Fibroblast of skin of abdomen (primary cell): ENCODE data around the gene WEE1.

Experiments
- DNase-seq: peaks from one replicate; pipeline ENCODE4 v3.0.0-alpha.2; 2013

The WEE1 gene

DNA sequence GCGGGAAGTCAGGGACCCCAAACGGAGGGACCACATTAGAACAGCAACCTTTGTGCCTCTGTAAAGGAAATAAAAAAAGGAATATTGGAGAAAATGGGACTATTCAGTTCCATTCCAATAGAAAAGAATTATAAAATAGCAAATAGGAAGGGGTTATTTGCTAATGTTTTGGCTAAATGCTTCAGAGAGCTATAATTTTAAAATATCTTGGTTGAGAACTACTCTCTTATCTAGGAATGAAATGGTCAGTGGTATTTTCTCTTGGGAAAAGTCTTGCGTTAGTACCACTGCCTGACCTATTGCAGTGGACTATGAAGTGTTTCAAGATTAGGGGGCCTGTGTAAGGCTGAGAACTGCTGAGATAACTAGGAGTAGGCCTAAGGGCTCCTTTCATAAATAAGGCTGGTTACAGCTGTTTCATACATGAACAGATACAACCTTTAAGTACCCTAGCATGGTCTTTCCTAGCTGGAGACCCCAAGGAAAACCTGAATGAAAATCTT lies 6.9 kb upstream of the WEE1 start:
- peak; percentile 43 for DNase-seq

DNA sequence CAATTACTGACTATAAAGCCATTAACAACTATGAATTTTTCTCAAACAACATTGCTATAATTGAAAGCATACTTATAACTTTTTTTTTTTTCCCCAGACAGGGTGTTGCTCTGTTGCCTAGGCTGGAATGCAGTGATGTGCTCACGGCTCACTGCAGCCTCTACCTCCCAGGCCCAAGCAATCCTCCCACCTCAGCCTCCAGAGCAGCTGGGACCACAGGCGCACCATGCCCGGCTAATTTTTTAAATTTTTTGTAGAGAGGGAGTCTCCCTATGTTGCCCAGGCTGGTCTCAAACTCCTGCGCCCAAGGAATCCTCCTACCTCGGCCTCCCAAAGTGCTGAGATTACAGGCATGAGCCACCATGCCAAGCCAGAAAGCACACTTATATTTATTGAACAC lies 6.1 kb upstream of the WEE1 start:
- no peak for DNase-seq

- no peak for DNase-seq
Measured at GRCh38 chr11:9568161-9568853, 5.2 kb upstream of the WEE1 start.

GRCh38 chr11:9568854-9569587 lies 4.4 kb upstream of the WEE1 start:
- peak; percentile 83 for DNase-seq

DNA sequence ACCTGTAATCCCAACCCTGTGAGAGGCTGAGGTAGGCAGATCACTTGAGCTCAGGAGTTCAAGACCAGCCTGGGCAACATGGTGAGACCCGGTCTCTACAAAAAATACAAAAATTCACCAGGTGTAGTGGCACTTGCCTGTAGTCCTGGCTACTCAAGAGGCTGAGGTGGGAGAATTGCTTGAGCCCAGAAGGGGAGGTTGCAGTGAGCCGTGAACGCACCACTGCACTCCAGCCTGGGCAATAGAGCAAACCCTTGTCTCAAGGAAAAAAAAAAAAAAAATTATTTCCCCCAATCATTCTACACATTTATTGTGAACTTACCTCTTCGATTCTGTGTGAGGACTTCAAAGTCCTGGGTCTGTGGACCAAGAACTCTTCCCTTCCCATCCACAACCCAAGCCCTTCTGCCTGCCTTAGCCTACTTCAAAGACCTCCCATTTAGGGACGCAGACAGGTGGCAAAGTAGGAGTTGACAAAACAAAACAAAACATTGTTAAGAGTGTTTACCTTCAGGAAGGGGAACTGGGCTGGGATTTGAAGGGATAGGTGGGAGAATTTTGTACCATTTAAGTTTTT lies 3.8 kb upstream of the WEE1 start:
- DNase-seq, result no peak

GRCh38 chr11:9570313-9571025 lies 3.0 kb upstream of the WEE1 start:
- DNase-seq, result no peak

- DNase-seq, result no peak
Measured at GRCh38 chr11:9571071-9571762, 2.3 kb upstream of the WEE1 start.

DNA sequence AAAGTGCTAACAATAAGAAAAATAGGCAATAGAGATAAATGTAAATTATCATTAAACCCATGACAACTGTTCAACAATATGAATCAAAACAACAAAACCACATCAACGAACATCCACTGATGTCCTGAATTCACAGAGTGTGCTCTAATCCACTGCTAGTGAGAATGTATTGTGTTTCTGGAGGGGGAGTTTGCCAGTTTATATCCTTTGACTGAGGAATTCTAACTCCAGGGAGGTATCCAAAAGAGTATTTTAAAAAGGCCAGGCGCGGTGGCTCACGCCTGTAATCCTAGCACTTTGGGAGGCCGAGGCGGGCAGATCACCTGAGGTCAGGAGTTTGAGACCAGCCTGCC lies 1.7 kb upstream of the WEE1 start:
- DNase-seq, result no peak

- no peak for DNase-seq
Measured at GRCh38 chr11:9573775-9574621, 528 bp downstream of the WEE1 start.

DNA sequence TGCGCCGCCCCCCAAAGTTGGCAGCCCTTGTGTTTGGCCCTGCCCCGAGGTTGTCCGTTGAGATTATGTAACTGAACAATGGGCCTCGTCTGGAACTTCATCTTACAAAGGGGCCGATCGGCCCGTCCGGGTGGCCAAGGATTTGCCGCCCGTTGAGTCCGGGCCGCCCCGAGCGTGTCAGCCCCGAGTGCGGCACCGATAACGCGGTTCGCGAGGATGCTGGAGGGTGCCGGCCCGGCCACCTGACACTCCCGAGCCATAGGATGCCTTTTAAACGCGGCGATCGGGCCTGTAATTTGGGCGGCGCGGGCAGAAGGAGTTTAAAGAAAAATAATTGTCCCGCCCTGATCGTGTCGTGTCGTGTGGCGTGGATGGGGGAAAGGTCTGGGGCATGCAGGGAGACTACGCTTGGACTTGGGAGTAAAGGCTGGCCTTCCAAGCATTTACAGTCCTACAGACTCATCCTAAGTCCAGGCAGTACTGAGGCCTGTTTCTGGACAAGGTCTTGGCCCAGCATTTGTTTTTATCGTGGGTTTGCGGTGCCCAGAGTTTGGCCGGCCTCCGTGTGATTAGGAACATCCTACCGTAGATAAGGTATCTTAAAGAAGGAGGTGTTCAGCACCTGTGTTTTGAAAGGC lies 1.3 kb downstream of the WEE1 start:
- no peak for DNase-seq

GRCh38 chr11:9575260-9576240 lies 2.1 kb downstream of the WEE1 start:
- DNase-seq, result peak; percentile 73

DNA sequence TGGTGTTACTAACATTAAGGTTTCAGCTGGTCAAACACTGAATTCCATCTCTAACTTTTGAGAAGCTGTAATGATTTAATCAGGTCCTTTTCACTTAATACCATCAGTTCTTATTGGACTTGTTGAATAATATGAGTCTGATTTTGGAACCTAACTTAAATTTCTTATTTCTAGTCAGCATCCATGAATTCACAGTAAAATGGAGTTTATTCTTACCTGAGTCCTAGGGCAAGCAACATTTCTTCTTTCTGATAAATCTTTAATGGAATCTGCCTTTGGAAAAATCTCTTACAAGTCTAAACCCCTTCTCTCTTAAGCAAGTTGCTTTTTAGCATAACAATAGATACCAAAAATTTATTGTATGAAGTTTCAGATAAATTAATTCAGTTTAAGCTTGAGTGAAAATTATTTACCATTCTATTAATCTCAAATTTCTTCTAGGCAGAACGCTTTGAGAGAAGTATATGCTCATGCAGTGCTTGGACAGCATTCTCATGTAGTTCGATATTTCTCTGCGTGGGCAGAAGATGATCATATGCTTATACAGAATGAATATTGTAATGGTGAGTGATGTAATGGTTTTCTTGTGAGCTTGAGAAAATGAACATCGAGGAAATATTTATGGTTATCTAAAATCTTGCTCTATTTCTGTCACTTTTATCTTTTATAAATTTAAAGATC lies 3.4 kb downstream of the WEE1 start:
- DNase-seq, result no peak

DNA sequence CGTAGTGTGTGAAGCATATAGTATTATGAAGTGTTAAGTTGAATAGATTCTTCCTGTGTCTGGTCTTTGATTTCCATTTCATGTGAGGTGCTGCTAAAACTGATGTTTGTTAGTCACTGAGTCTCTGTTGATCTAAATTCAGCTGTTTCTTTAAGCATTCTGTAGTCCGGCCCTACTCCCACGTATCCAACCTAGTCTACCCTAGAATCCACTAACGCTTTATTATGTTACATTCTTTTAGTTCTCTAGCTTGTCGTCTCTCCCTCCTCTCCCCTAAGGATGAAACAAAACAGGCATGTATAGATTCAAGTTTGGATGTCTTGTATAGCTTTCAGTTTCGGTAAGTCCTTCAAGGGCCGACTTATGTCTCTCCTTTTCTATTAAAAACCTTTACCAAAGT lies 4.1 kb downstream of the WEE1 start:
- no peak for DNase-seq

DNA sequence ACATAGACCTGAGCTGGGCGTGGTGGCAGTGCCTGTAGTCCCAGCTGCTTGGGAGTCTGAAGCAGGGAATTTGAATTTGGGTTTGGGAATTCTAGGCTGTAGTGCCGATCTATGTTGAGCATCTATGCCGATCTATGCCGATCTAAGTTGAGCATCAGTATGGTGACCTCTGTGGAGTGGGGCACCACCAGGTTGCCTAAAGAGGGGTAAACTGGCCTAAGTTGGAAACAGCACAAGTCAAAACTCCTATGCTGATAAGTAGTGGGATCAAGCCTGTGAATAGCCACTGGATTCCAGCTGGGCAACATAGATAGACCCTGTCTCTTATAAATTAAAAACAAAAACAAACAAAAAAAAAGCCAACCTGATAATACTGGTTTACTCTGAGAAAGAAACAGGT lies 7.4 kb downstream of the WEE1 start:
- DNase-seq, result no peak

- DNase-seq, result no peak
Measured at GRCh38 chr11:9581556-9582161, 8.2 kb downstream of the WEE1 start.

- no peak for DNase-seq
Measured at GRCh38 chr11:9590717-9591116, 17.2 kb downstream of the WEE1 start.

DNA sequence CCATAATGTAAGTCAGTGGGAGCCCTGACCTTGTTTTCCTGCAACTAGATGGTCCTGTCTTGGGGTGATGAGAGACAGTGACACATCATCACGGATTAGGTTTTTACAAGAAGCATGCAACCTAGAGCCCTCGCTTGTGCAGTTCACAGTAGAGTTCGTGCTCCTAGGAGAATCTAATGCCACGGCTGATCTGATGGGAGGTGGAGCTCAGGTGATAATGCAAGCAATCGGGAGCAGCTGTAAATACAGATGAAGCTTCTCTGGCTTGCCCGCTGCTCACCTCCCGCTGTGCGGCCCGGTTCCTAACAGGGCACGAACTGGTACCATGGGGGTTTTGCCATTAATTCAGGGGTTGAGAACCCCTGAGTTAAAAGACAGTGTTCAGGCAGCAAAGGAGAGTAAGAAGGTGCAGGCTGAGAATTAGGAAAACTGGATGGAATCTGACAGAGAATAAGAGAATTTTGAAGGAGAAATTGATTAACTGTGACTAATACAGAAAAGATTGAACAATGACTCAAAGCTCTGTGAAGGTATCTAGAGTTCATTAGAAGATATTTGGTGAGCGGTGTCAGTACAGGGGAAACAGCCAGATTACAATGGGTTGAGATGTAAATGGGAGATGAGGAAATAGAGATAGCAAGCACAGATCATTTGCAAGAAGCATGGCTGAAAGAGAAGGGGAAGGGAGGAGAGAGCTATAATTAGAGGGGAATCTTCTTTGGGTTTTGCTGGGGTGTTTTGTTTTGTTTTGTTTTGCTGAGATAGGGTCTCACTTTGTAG lies 21.0 kb downstream of the WEE1 start:
- peak; percentile 46 for DNase-seq

DNA sequence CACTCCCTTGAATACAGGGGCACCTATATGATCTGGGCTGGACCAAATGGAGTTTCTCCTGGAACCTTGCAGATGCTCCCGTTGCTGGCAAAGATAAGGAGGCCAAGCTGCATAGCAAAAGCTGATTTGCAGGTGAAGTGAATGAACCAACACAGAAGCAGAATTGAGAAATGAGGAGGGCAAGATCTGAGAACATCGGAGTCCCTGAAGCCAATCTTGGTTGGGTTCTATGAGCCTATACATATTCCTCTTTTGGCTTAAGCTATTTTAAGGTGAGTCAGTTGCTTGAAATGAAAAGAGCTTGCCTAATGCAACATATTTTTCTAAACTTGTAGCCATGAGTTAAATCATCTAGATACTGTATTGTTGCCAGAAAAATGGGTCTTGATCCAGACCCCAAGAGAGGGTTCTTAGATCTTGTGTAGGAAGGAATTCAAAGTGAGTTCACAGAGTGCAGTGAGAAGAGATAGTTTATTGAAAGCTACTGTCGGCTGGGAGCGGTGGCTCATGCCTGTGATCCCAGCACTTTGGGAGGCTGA lies 23.5 kb downstream of the WEE1 start:
- peak; percentile 48 for DNase-seq
